ENCODE measurements around the gene ARHGAP1. TPM values are rescaled to one million over a fixed set of nuclear protein-coding genes. Genes with fewer than 3 reads are reported as not detected.
A peak's percentile ranks its signal among the peaks of the same experiment; 100 is the strongest.

The ARHGAP1 gene
- total and polyA plus RNA-seq, 2 of the 13 experiments (the other 11 are each of a cell fraction or from before 2014, with no cell fraction given), result 18.6 to 30.3 TPM

DNA sequence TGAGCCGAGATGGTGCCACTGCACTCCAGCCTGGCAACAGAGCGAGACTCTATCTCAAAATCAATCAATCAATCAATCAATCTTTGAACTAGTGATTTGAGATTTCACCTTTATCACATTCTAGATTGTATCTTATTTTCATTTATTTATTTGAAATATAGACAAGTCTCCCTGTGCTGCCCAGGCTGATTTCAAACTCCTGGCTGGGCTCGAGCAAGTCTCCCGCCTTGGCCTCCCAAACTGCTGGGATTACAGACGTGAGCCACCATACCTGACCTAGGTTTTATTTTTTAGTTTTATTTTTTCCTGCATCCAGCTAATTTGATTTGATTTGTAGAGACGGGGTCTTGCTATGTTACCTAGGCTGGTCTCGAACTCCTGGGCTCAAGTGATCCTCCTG lies 35.7 kb upstream of the ARHGAP1 start:
- no peak for FAIRE-seq
- H3K9me3 ChIP-seq (ENCODE audit: low read length), result no peaks in the 10 kb centered on the region
- ChIA-PET POLR2A (interaction anchor here (1.2 to 8.3 kb wide), 3 partner anchors 10 to 36 kb away, joined by 3 to 58 read pairs (median 3); partner anchors contain the start of genes ARHGAP1, F2 and ZNF408), CTCF (ENCODE audit: low intra/inter-chr PET ratio, low total read pairs) (no interaction called here)
- TF ChIP-seq POLR2G (IDR thresholded peaks at IDR 0.05; ENCODE audit: low read depth, low read length), result peak; percentile 35
- TF ChIP-seq ZNF234 (CRISPR knock-in tag; conservative IDR thresholded peaks at IDR 0.05), result no peak
- peak; percentile 27 for TF ChIP-seq ZNF18 (CRISPR knock-in tag; IDR thresholded peaks at IDR 0.05; ENCODE audit: insufficient replicate concordance)
- 96% methylated on average over 7 of the region's 7 CpGs for WGBS (ENCODE audit: low lambda C conversion rate)
- peaks cover 37% of the 10 kb centered on the region for H4K20me1 ChIP-seq (ENCODE audit: insufficient read depth, low read length)
- H3K27ac ChIP-seq (ENCODE audit: extremely low read length, insufficient read depth, low read length), result no peak overlapping the region
- H3K4me3 ChIP-seq (replicated peaks in 1 of 3; ENCODE audit: insufficient read depth in 1 of 3, low read depth in 2 of 3, low read length in 3 of 3), result no peak overlapping the region
- intact Hi-C loops (cut with micrococcal nuclease; ENCODE audit: unreplicated experiment) (no loop called here), in situ Hi-C loops (cut with HindIII; ENCODE audit: extremely low pct_ligation_motif_present, low pct_unique_long_range_greater_than_20kb) (no loop called here)
- ATAC-seq, result no peak
- H3K36me3 ChIP-seq (replicated peaks in 1 of 2; ENCODE audit: control insufficient read depth in 1 of 2, insufficient read depth in 2 of 2, low read length in 2 of 2), result peaks cover 19 to 59% of the 10 kb centered on the region in 2 experiments
- BruUV-seq (replicated peaks), result no TSS peak
- H3K4me2 ChIP-seq (ENCODE audit: low read depth, low read length), result no peak overlapping the region
- no peak overlapping the region for H2AFZ ChIP-seq (ENCODE audit: low read length)
- DNase-seq (ENCODE audit: low spot score), result no peak
- no peak overlapping the region for H3K9ac ChIP-seq (ENCODE audit: insufficient read depth, low read depth, low read length)
- peaks cover 14% of the 10 kb centered on the region for H3K79me2 ChIP-seq (ENCODE audit: insufficient read depth, low read length)
- H3K4me1 ChIP-seq (ENCODE audit: insufficient read depth, low read length), result peaks cover 14% of the 10 kb centered on the region
- H3K27me3 ChIP-seq (ENCODE audit: control insufficient read depth in 1 of 2, insufficient read depth in 2 of 2, low read length in 2 of 2), result no peaks in the 10 kb centered on the region

DNA sequence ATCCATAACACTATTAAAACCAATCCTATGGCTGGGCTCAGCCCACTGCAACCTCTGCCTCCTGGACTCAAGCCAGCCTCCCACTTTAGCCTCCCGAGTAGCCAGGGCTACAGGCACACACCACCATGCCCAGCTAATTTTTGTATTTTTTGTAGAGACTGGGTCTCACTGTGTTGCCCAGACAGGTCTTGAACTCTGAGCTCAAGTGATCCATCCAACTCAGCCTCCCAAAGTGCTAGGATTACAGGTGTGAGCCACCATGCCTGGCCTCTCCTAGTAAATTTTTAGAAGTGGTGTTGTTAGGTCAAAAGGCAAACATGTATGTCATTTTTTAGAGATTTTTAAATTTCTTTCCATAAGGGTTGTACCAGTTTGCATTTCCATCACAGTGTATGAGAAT lies 32.8 kb upstream of the ARHGAP1 start:
- H3K27me3 ChIP-seq (ENCODE audit: control insufficient read depth in 1 of 2, insufficient read depth in 2 of 2, low read length in 2 of 2), result no peaks in the 10 kb centered on the region
- in situ Hi-C loops (cut with HindIII; ENCODE audit: extremely low pct_ligation_motif_present, low pct_unique_long_range_greater_than_20kb), result no loop called here
- no TSS peak for BruUV-seq (replicated peaks)
- H3K4me2 ChIP-seq (ENCODE audit: low read depth, low read length), result no peak overlapping the region
- no peak overlapping the region for H3K27ac ChIP-seq (ENCODE audit: extremely low read length, insufficient read depth, low read length)
- WGBS (ENCODE audit: low lambda C conversion rate), result 92% methylated on average over 1 of the region's 1 CpG
- peaks cover 21% of the 10 kb centered on the region for H4K20me1 ChIP-seq (ENCODE audit: insufficient read depth, low read length)
- H2AFZ ChIP-seq (ENCODE audit: low read length), result no peak overlapping the region
- ChIA-PET CTCF (ENCODE audit: low intra/inter-chr PET ratio, low total read pairs) (no interaction called here), POLR2A (interaction anchor here (0.8 to 8.3 kb wide), 2 partner anchors 11 to 13 kb away, joined by 3 to 58 read pairs; partner anchors contain the start of gene F2)
- intact Hi-C loops (cut with micrococcal nuclease; ENCODE audit: unreplicated experiment), result no loop called here
- H3K4me1 ChIP-seq (ENCODE audit: insufficient read depth, low read length), result peaks cover 33% of the 10 kb centered on the region
- no peak overlapping the region for H3K9ac ChIP-seq (ENCODE audit: insufficient read depth, low read depth, low read length)
- DNase-seq (ENCODE audit: low spot score) (no peak), FAIRE-seq (no peak), ATAC-seq (no peak)
- no peak overlapping the region for H3K4me3 ChIP-seq (replicated peaks in 1 of 3; ENCODE audit: insufficient read depth in 1 of 3, low read depth in 2 of 3, low read length in 3 of 3)
- H3K79me2 ChIP-seq (ENCODE audit: insufficient read depth, low read length), result peaks cover 15% of the 10 kb centered on the region
- no peaks in the 10 kb centered on the region for H3K9me3 ChIP-seq (ENCODE audit: low read length)
- H3K36me3 ChIP-seq (replicated peaks in 1 of 2; ENCODE audit: control insufficient read depth in 1 of 2, insufficient read depth in 2 of 2, low read length in 2 of 2), result peaks cover 19 to 63% of the 10 kb centered on the region in 2 experiments
- TF ChIP-seq ZBTB42 (CRISPR knock-in tag; IDR thresholded peaks at IDR 0.05) (no peak), KAT7 (CRISPR knock-in tag; IDR thresholded peaks at IDR 0.05; ENCODE audit: borderline replicate concordance) (no peak), ZNF501 (CRISPR knock-in tag; IDR thresholded peaks at IDR 0.05) (no peak), MIER3 (CRISPR knock-in tag; IDR thresholded peaks at IDR 0.05; ENCODE audit: borderline replicate concordance) (no peak), ZNF460 (CRISPR knock-in tag; IDR thresholded peaks at IDR 0.05; ENCODE audit: borderline replicate concordance) (peak; percentile 60), CBFB (CRISPR knock-in tag; IDR thresholded peaks at IDR 0.05) (no peak), NKX3-1 (CRISPR knock-in tag; IDR thresholded peaks at IDR 0.05) (no peak), RBM22 (optimal IDR thresholded peaks at IDR 0.05; ENCODE audit: low read length) (peak; percentile 37), MAFK (conservative IDR thresholded peaks at IDR 0.05 in 1 of 2, IDR thresholded peaks at IDR 0.05 in 1 of 2; ENCODE audit: low read length in 2 of 2) (no peak), DNMT3B (CRISPR knock-in tag; conservative IDR thresholded peaks at IDR 0.05) (no peak), ZC3H4 (CRISPR knock-in tag; IDR thresholded peaks at IDR 0.05; ENCODE audit: borderline replicate concordance) (no peak), HNRNPLL (IDR thresholded peaks at IDR 0.05; ENCODE audit: low read depth, low read length, poor library complexity, severe bottlenecking) (no peak), POLR2A (IDR thresholded peaks at IDR 0.05; ENCODE audit: insufficient read depth in 1 of 2, low read depth in 2 of 2, low read length in 2 of 2) (peak in 1 of 2 experiments; percentile 30; a peak in 1 of 4 replicates), KDM2A (CRISPR knock-in tag; IDR thresholded peaks at IDR 0.05; ENCODE audit: borderline replicate concordance, low read depth) (no peak)
- TF ChIP-seq, protein P1, sequence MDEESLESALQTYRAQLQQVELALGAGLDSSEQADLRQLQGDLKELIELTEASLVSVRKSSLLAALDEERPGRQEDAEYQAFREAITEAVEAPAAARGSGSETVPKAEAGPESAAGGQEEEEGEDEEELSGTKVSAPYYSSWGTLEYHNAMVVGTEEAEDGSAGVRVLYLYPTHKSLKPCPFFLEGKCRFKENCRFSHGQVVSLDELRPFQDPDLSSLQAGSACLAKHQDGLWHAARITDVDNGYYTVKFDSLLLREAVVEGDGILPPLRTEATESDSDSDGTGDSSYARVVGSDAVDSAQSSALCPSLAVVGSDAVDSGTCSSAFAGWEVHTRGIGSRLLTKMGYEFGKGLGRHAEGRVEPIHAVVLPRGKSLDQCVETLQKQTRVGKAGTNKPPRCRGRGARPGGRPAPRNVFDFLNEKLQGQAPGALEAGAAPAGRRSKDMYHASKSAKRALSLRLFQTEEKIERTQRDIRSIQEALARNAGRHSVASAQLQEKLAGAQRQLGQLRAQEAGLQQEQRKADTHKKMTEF (CRISPR knock-in tag; IDR thresholded peaks at IDR 0.05), result no peak

Measured in HepG2 (cell line).